Calu3 (cell line): ENCODE results near the gene METAP2. TPM values are rescaled to one million over a fixed set of nuclear protein-coding genes. Genes with fewer than 3 reads are reported as not detected.

ENCODE experiments used
- BruUV-seq: library from RNA; stranded (reverse); fragments of 400-500 nt; replicated peaks from 2 replicates; lab custom pipeline; 2021; lab: Mats Ljungman, UMichigan
- CTCF ChIA-PET: fragments of 300-600 bp; sonication (Branson Sonifier 250); formaldehyde crosslinking; loops from one replicate; lab custom pipeline; 2022; ENCODE audit warnings: antibody characterized with exemption; lab: Charles Lee
- DNase-seq: peaks from one replicate; pipeline ENCODE4 v3.0.0; 2022
- H3K27ac Mint-ChIP-seq: one replicate; pipeline ENCODE4 v1.8.0; 2022; ENCODE audit warnings: mixed read lengths; ENCODE audit not compliant: unreplicated experiment
- H3K27me3 Mint-ChIP-seq: one replicate; pipeline ENCODE4 v1.8.0; 2022; ENCODE audit warnings: mixed read lengths; ENCODE audit not compliant: unreplicated experiment
- H3K36me3 Mint-ChIP-seq: one replicate; pipeline ENCODE4 v1.8.0; 2022; ENCODE audit warnings: mild to moderate bottlenecking, moderate library complexity, mixed read lengths; ENCODE audit not compliant: insufficient read depth, unreplicated experiment
- H3K4me1 Mint-ChIP-seq: one replicate; pipeline ENCODE4 v1.8.0; 2022; ENCODE audit warnings: mild to moderate bottlenecking, low read depth, mixed read lengths; ENCODE audit not compliant: unreplicated experiment
- H3K4me3 Mint-ChIP-seq: one replicate; pipeline ENCODE4 v1.8.0; 2022; ENCODE audit warnings: mild to moderate bottlenecking, low read depth, moderate library complexity, mixed read lengths; ENCODE audit not compliant: unreplicated experiment
- H3K9me3 Mint-ChIP-seq: one replicate; pipeline ENCODE4 v1.8.0; 2022; ENCODE audit warnings: low read depth, mixed read lengths; ENCODE audit not compliant: unreplicated experiment
- CTCF ChIP-seq: fragments of 200-600 bp; IDR thresholded peaks from one replicate; pipeline ENCODE4 v1.8.0; 2022; ENCODE audit warnings: antibody characterized with exemption; ENCODE audit not compliant: unreplicated experiment
- intact Hi-C: fragments of 100-400 bp; cut with micrococcal nuclease; formaldehyde crosslinking; loops from one replicate; pipeline ENCODE4 v1.10.0; 2022; ENCODE audit not compliant: unreplicated experiment
- total RNA-seq: library from RNA; stranded (reverse); gene quantifications from 2 replicates; pipeline ENCODE4 v1.2.3, GENCODE V29; 2022

Gene METAP2
- total RNA-seq, 1 experiment from 2014 or later, result 96.3 TPM

GRCh38 chr12:95498968-95499367, 25.0 kb downstream of the METAP2 start:
- Mint-ChIP-seq H3K4me1 (no peaks in the 10 kb centered on the region), H3K36me3 (peaks cover 46% of the 10 kb centered on the region), H3K27me3 (no peaks in the 10 kb centered on the region), H3K27ac (no peak overlapping the region), H3K4me3 (no peak overlapping the region), H3K9me3 (peaks cover 2% of the 10 kb centered on the region)
- BruUV-seq, result no TSS peak
- CTCF ChIA-PET, result interaction anchor here (0.7 kb wide), 1 partner anchor 501 kb away, joined by 5 read pairs; no protein-coding TSS in a partner anchor
- TF ChIP-seq CTCF, result no peak
- intact Hi-C loops, result no loop called here
- no peak for DNase-seq

GRCh38 chr12:95499772-95500171, 25.8 kb downstream of the METAP2 start:
- BruUV-seq, result no TSS peak
- Mint-ChIP-seq H3K27ac (no peak overlapping the region), H3K27me3 (no peaks in the 10 kb centered on the region), H3K36me3 (peaks cover 50% of the 10 kb centered on the region), H3K4me3 (no peak overlapping the region), H3K4me1 (no peaks in the 10 kb centered on the region), H3K9me3 (peaks cover 2% of the 10 kb centered on the region)
- CTCF ChIA-PET, result no interaction called here
- no peak for TF ChIP-seq CTCF
- no peak for DNase-seq
- intact Hi-C loops, result no loop called here

- Mint-ChIP-seq H3K9me3 (no peaks in the 10 kb centered on the region), H3K4me1 (no peaks in the 10 kb centered on the region), H3K27ac (no peak overlapping the region), H3K27me3 (no peaks in the 10 kb centered on the region), H3K36me3 (peaks cover 59% of the 10 kb centered on the region), H3K4me3 (no peak overlapping the region)
- CTCF ChIA-PET, result no interaction called here
- intact Hi-C loops, result no loop called here
- no TSS peak for BruUV-seq
- no peak for DNase-seq
- TF ChIP-seq CTCF, result no peak
Measured at GRCh38 chr12:95504140-95504539, 30.2 kb downstream of the METAP2 start.

GRCh38 chr12:95505039-95505438, 31.1 kb downstream of the METAP2 start:
- H3K4me3 Mint-ChIP-seq, result no peak overlapping the region
- no peaks in the 10 kb centered on the region for H3K4me1 Mint-ChIP-seq
- no peaks in the 10 kb centered on the region for H3K9me3 Mint-ChIP-seq
- intact Hi-C loops, result no loop called here
- peaks cover 62% of the 10 kb centered on the region for H3K36me3 Mint-ChIP-seq
- no TSS peak for BruUV-seq
- CTCF ChIA-PET, result no interaction called here
- no peak for DNase-seq
- H3K27ac Mint-ChIP-seq, result no peak overlapping the region
- TF ChIP-seq CTCF, result no peak
- H3K27me3 Mint-ChIP-seq, result no peaks in the 10 kb centered on the region
